NT2/D1 (cell line): Measurements from ENCODE around the gene PRDM11.

ENCODE experiments used
- SUZ12 ChIP-seq: IDR thresholded peaks from 2 replicates; pipeline ENCODE4 v1.6.1; 2011; ENCODE audit not compliant: insufficient read length, insufficient read depth; ENCODE audit errors: extremely low read depth
- YY1 ChIP-seq: IDR thresholded peaks from 2 replicates; pipeline ENCODE4 v1.6.1; 2011; ENCODE audit not compliant: insufficient read length, insufficient read depth
- ZNF274 ChIP-seq: IDR thresholded peaks from 2 replicates; pipeline ENCODE4 v1.6.1; 2011; ENCODE audit warnings: mild to moderate bottlenecking, low read depth, low read length

DNA sequence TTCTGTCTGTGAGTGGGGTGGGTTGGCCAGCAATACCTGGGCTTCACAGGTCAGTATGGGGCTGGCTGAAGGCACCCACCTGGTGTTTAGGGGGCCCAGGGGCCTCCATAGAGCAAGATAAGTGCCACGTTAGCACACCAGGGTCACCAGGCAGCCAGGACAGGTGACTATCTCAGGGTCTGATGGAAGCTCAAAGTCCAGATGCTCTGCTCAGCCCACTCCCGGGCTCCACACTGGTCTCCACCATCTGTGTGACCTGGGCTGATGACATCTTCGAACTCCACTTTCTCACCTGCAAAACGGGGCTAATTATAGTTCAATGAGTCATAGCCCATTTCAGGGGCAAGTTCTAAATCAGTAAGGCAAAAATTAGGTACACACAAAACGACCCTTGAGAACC is 39.4 kb upstream of the PRDM11 start:
- no peak for TF ChIP-seq ZNF274
- no peak for TF ChIP-seq SUZ12
- TF ChIP-seq YY1 = no peak
